Tibial artery (tissue), 4 donors: ENCODE measurements around the gene AKAP8L.

Experiments used
- DNase-seq, 2 donors: peaks; one replicate each; pipeline ENCODE4 v3.0.0-alpha.2; 2019
- H3K27ac ChIP-seq, 2 donors: fragments of 200-600 bp; sonication (generic) in 1 of 2; 1 replicate in 1 of 2; 2 replicates in 1 of 2; pipeline ENCODE4 v1.5.1; 2018 to 2019; ENCODE audit warnings: mild to moderate bottlenecking in 1 of 2
- H3K27me3 ChIP-seq, 2 donors: fragments of 200-600 bp; sonication (generic) in 1 of 2; one replicate each; pipeline versions ENCODE4 v1.5.1 to v1.6.0; 2016 to 2019
- H3K36me3 ChIP-seq, 3 donors: fragments of 200-600 bp; sonication (generic) in 2 of 3; one replicate each; pipeline ENCODE4 v1.5.1; 2016 to 2019; ENCODE audit warnings: mild to moderate bottlenecking in 2 of 3
- H3K4me1 ChIP-seq, 4 donors: fragments of 200-600 bp; sonication (generic) in 2 of 4; 1 replicate in 3 of 4; 2 replicates in 1 of 4; pipeline ENCODE4 v1.5.1; 2016 to 2019
- H3K4me3 ChIP-seq, 2 donors: fragments of 200-600 bp; sonication (generic) in 1 of 2; 1 replicate in 1 of 2; 2 replicates in 1 of 2; pipeline ENCODE4 v1.5.1; 2018 to 2019; ENCODE audit warnings: mild to moderate bottlenecking in 2 of 2
- H3K9me3 ChIP-seq, 3 donors: fragments of 200-600 bp; sonication (generic) in 1 of 3; one replicate each; pipeline ENCODE4 v1.5.1; 2016 to 2019
- CTCF ChIP-seq, 2 experiments: fragments of 200-600 bp in 1 of 2; fragments of 450-650 bp in 1 of 2; IDR thresholded peaks; one replicate each; pipeline ENCODE4 v1.5.1; 2017 to 2019; ENCODE audit warnings: antibody characterized with exemption in 2 of 2, mild to moderate bottlenecking in 1 of 2, moderate library complexity in 1 of 2
- intact Hi-C: fragments of 100-400 bp; cut with DNase I; formaldehyde crosslinking; loops from one replicate; pipeline ENCODE4 v1.15.0; 2023; ENCODE audit warnings: low total_unique reads

Gene AKAP8L

GRCh38 chr19:15371786-15372380, 46.9 kb downstream of the AKAP8L start:
- Histone ChIP-seq H3K9me3 (no peaks in the 10 kb centered on the region), H3K27ac (no peak overlapping the region), H3K27me3 (no peaks in the 10 kb centered on the region), H3K4me1 (peaks cover 0 to 40% (median 39%) of the 10 kb centered on the region in 4 donors), H3K36me3 (peaks cover 61 to 74% (median 67%) of the 10 kb centered on the region in 3 donors), H3K4me3 (no peak overlapping the region)
- no peak for TF ChIP-seq CTCF (IDR thresholded peaks at IDR 0.05)
- intact Hi-C loops: no loop called here
- no peak for DNase-seq

DNA sequence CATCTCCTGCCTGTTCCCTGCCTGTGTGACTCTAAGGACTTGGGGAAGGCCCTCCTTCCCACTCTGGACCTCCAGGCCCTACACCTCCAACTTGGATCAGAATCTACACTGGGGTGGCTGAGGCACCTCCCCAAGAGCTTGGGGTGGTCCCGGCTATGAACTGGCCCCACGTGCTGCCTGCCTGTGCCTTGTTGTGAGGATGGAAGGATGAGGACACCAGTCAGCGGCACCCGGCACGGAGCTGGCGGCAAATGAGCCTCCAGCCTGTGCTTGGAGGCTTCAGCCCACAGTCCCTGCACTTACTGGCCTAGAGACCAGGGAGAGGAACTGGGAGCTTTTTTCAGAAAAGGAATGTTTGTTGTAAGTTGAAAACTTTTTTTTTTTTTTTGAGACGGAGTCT, 47.7 kb downstream of the AKAP8L start:
- Histone ChIP-seq H3K27me3 (no peaks in the 10 kb centered on the region), H3K4me3 (no peak overlapping the region), H3K36me3 (peaks cover 68 to 81% (median 73%) of the 10 kb centered on the region in 3 donors), H3K4me1 (peaks cover 0 to 33% (median 31%) of the 10 kb centered on the region in 4 donors), H3K9me3 (no peaks in the 10 kb centered on the region), H3K27ac (no peak overlapping the region)
- DNase-seq: no peak
- intact Hi-C loops: no loop called here
- TF ChIP-seq CTCF (IDR thresholded peaks at IDR 0.05): no peak

DNA sequence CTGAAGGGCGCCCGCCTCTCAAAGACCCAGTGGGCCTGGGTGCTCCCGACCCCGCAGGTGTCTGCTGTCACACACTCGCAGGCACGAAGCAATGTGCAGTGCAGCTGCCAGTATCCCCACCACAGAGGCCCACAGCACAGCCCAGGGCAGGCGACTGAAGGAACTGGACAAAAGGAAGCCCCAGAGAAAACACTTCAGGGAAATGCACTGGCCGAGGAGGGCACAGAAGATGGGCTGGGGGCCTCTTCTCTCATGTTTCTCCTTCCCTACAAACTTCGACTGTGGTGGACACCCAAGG, 49.2 kb downstream of the AKAP8L start:
- Histone ChIP-seq H3K36me3 (peaks cover 80 to 95% (median 88%) of the 10 kb centered on the region in 3 donors), H3K9me3 (no peaks in the 10 kb centered on the region), H3K4me3 (no peak overlapping the region), H3K27ac (no peak overlapping the region), H3K27me3 (no peaks in the 10 kb centered on the region), H3K4me1 (peaks cover 0 to 17% (median 16%) of the 10 kb centered on the region in 4 donors)
- intact Hi-C loops: no loop called here
- TF ChIP-seq CTCF (IDR thresholded peaks at IDR 0.05): no peak
- no peak for DNase-seq

- Histone ChIP-seq H3K27ac (no peak overlapping the region), H3K9me3 (no peaks in the 10 kb centered on the region), H3K4me1 (peaks cover 0 to 11% (median 10%) of the 10 kb centered on the region in 4 donors), H3K4me3 (no peak overlapping the region), H3K27me3 (no peaks in the 10 kb centered on the region), H3K36me3 (peaks cover 84 to 97% (median 91%) of the 10 kb centered on the region in 3 donors)
- no peak for DNase-seq
- intact Hi-C loops: no loop called here
- no peak for TF ChIP-seq CTCF (IDR thresholded peaks at IDR 0.05)
Measured at GRCh38 chr19:15368798-15369593, 49.8 kb downstream of the AKAP8L start.

GRCh38 chr19:15368051-15368632, 50.6 kb downstream of the AKAP8L start:
- H3K36me3 ChIP-seq: peaks cover 84 to 90% (median 85%) of the 10 kb centered on the region in 3 donors
- intact Hi-C loops: no loop called here
- TF ChIP-seq CTCF (IDR thresholded peaks at IDR 0.05): no peak

More at GRCh38 chr19:15368051-15368632, 50.6 kb downstream of the AKAP8L start:
- DNase-seq: no peak
- Histone ChIP-seq H3K9me3 (no peaks in the 10 kb centered on the region), H3K4me1 (peaks cover 0 to 3% (median 2%) of the 10 kb centered on the region in 4 donors), H3K27ac (no peak overlapping the region), H3K4me3 (no peak overlapping the region), H3K27me3 (no peaks in the 10 kb centered on the region)
